CD1c-positive myeloid dendritic cell (primary cell): Measurements from ENCODE around the gene ZNF521.
"Not testable (repeated sequence)": the region's sequence is repeated elsewhere in the genome, so short reads cannot be mapped to it uniquely, and the experiment has no call there.

Experiments
- DNase-seq: peaks from one replicate; pipeline ENCODE4 v3.0.0-alpha.2; 2016; ENCODE audit errors: extremely low spot score

Gene ZNF521

DNA sequence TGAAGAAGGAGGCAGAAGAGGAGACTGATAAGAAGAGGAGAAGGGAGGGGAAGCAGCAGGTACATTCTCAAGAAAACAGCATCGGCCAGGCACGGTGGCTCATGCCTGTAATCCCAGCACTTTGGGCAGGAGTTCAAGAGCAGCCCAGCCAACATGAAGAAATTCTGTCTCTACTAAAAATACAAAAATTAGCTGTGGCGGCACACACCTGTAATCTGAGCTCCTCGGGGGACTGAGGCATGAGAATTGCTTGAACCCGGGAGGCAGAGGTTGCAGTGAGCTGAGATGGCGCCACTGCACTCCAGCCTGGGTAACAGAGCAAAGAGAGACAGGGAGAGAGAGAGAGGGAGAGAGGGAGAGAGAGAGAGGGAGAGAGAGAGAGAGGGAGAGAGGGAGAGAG, 318.8 kb downstream of the ZNF521 start:
- not testable (repeated sequence) for DNase-seq

DNA sequence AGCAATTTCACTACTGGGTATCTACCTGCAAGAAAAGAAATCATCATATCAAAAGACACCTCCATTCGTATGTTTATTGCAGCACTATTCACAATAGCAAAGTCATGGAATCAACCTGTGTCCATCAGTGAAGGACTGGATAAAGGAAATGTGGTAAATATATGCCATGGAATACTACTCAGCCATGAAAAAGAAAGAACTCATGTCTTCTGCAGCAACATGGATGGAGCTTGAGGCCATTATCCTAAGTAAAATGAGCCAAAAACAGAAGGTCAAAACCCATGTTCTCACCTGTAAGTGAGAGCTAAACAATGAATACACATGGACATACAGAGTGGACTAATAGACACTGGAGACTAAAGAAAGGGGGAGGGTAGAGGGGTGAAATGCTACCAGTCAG, 322.2 kb downstream of the ZNF521 start:
- DNase-seq: no peak

DNA sequence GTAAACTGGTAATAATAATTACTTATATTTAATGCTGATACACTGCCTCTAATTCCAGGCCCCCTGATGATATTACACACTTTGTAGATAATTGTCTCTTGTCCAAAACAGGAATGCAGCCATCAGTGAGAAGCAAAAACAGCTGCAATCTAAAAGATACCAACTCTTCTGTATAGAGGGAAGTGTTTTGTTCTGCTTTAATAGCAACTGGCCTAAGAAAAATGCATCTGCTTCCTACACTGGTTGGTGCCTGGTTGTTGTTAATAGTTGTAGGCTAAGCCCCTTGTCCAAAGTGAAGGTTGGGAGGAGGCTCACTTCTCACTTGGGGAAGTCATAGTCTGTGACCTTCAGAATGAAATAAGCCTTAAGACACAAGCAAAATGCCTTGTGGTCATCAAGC, 332.0 kb downstream of the ZNF521 start:
- DNase-seq: no peak

DNA sequence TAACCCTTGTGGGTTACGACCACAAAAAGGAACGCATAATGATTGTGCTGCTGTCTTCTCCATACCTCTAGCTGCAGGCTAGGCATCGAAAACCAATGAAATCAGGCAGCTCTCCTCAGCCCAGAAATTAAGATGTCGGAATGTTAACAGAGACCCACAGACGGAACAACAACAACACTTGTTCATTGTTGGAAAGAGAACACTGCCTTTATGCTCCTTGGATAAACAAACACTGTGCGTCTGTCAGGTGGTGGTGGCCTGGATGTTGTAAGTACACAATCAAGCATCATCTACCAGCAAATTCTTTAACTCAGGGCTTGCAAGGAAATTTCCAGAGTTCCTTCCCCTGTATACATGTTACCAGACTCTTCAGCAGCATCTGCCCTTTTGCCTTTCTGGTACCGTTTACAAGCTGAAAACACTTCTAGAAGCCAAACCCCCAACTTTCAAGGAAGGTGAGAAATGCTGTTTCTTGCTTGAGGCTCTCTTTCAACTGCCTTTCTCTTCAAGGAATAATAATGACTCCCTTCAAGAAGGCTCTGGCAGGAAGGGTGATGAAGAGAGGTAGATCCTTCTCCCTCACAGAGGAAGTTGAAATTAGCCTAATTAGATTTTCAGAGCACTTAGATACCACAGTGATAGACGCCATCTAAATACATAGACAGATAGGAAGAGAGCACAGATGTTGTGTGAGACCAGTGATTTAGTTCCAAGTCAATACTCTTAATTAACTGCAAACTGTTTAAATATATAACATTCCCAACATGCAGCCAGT, 332.7 kb downstream of the ZNF521 start:
- DNase-seq: no peak

DNA sequence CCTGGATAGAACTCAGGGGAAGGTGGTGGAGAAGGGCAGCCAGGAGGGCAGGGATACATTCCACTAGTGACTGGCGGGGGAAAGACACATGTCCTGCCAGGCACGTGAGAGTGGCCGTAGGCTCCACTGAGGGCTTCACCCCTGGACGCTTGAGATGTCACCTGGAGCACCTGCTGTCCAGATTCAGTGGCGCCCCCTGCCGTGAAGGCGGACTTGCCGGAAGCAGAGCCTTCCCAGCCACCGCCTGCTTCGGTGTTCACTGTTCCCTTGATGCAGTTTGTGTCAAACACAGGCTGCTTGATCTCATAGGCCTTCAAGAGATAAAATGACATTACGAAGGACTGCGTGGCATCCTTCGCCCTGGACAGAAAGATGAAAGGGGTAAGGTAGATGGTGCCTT, 335.3 kb downstream of the ZNF521 start:
- DNase-seq: no peak

DNA sequence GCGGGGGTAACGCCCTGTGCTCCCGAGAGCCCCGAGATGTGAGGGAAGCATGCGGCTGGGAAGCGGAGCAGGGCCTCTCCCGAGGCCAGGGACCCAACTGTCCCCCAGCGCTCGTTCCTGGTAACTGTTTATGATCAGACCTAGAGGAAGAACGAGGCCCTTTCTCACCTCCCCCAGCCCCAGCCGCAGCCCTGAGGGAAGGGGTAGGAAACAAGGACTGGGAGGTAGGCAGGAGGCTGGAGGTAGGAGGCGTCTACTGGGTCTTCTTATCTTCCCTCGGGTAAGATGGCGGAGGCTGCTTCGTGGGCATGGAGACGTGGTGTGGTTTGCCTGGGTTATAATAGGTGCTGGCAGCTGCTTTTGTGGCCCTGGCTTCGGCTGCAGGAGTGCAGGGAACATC, 335.8 kb downstream of the ZNF521 start:
- no peak for DNase-seq
